Epithelial cell of proximal tubule (primary cell): Measurements from ENCODE around the gene PSME3. TPM values are rescaled to one million over a fixed set of nuclear protein-coding genes. Genes with fewer than 3 reads are reported as not detected.

ENCODE experiments used
- DNase-seq: peaks from one replicate; pipeline ENCODE4 v3.0.0-alpha.2; 2011; ENCODE audit warnings: low read depth
- H3K4me3 ChIP-seq: 2 replicates; pipeline ENCODE4 v1.5.1; 2011; ENCODE audit warnings: low read depth, mild to moderate bottlenecking, low read length
- total RNA-seq: library from RNA; depleted of rRNA; stranded (reverse); fragments of >200 nt; gene quantifications from 2 replicates; pipeline ENCODE4 v1.2.3, GENCODE V29; 2015
- TF ChIP-seq, protein P1 (sequence below): conservative IDR thresholded peaks from 2 replicates; pipeline ENCODE4 v1.5.1; 2012; ENCODE audit warnings: low read depth, mild to moderate bottlenecking, low read length

Gene PSME3
- total RNA-seq, 1 donor from 2014 or later = 126 TPM

GRCh38 chr17:42798383-42799380 lies 34.5 kb upstream of the PSME3 start, which contains the start of the genes CNTD1 and COA3:
Gene CNTD1, plus strand, starts transcription at chr17:42798861. Its CDS starts 207 bp downstream, at chr17:42799068.
Gene COA3, minus strand, starts transcription at chr17:42798704. Its CDS starts 23 bp downstream, at chr17:42798681.
- DNase-seq = no peak
- TF ChIP-seq, protein P1, sequence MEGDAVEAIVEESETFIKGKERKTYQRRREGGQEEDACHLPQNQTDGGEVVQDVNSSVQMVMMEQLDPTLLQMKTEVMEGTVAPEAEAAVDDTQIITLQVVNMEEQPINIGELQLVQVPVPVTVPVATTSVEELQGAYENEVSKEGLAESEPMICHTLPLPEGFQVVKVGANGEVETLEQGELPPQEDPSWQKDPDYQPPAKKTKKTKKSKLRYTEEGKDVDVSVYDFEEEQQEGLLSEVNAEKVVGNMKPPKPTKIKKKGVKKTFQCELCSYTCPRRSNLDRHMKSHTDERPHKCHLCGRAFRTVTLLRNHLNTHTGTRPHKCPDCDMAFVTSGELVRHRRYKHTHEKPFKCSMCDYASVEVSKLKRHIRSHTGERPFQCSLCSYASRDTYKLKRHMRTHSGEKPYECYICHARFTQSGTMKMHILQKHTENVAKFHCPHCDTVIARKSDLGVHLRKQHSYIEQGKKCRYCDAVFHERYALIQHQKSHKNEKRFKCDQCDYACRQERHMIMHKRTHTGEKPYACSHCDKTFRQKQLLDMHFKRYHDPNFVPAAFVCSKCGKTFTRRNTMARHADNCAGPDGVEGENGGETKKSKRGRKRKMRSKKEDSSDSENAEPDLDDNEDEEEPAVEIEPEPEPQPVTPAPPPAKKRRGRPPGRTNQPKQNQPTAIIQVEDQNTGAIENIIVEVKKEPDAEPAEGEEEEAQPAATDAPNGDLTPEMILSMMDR = no peak
- peak within 1 kb of the TSS; percentile 96 for H3K4me3 ChIP-seq

DNA sequence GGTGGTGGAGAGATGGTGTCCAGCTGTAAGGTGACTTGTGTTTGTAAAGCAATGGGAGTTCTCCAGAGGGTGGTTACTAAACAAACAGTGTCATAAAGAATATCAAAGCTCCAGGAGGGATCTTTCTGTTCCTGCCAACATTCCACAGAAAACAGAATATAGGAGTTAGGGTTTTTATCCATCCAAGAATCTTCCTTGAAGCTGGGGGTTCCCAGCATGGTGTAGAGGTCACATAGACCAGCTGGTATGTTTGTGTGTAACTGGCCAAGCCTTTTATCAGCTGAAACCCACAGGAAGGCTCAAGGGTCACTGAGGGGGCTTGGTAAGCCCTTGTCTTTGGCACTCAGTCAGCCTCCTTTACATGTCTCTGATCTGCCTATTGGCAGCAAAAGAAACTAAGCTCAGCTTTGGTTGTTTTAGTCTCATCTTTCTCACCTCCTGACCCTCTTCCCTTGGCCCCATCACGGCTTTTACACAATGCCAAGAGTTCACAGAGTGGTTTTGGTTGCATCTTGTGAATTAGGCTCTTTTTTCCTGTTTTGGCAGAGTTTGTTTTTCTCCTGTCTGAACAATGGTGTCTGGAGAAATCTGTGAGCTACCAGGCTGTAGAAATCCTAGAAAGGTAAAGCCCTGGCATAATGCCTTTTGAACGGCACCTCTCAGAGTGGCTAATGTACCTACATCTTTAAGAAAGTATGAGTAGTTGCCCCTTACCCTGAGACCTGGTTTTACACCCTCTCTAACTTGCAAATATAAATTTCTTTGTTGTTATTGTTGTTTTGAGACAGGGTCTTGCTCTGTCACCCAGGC lies 29.9 kb upstream of the PSME3 start:
- DNase-seq = no peak
- no peak overlapping the region for H3K4me3 ChIP-seq

DNA sequence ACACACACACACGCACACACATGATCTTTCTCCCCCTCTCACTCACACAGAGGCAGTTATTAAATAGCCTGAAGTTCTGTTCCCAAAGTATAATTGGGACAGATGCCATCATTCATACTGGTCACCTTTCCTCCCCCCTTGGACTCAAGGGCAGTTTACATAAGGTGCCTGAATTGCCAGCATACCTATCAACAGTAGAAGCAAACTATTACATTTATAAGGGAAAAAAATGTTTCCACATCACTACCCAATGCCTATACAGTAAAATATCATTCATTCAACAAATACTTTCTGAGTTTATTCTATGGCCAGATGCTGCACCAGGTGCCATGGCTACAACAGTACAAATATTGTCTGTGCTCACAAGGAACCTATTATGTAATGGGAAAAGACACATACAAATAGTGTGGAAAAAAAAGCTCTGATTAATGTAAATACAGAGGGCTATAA lies 28.3 kb upstream of the PSME3 start:
- TF ChIP-seq, protein P1 = no peak
- DNase-seq = no peak
- no peak overlapping the region for H3K4me3 ChIP-seq

More for the DNA sequence above, 29.9 kb upstream of the PSME3 start:
- TF ChIP-seq, protein P1 = no peak

GRCh38 chr17:42806249-42806648 lies 26.9 kb upstream of the PSME3 start:
- TF ChIP-seq, protein P1 = no peak
- no peak for DNase-seq
- no peak overlapping the region for H3K4me3 ChIP-seq

GRCh38 chr17:42809250-42809649 lies 23.9 kb upstream of the PSME3 start:
- TF ChIP-seq, protein P1 = no peak
- DNase-seq = no peak
- H3K4me3 ChIP-seq = no peak overlapping the region

DNA sequence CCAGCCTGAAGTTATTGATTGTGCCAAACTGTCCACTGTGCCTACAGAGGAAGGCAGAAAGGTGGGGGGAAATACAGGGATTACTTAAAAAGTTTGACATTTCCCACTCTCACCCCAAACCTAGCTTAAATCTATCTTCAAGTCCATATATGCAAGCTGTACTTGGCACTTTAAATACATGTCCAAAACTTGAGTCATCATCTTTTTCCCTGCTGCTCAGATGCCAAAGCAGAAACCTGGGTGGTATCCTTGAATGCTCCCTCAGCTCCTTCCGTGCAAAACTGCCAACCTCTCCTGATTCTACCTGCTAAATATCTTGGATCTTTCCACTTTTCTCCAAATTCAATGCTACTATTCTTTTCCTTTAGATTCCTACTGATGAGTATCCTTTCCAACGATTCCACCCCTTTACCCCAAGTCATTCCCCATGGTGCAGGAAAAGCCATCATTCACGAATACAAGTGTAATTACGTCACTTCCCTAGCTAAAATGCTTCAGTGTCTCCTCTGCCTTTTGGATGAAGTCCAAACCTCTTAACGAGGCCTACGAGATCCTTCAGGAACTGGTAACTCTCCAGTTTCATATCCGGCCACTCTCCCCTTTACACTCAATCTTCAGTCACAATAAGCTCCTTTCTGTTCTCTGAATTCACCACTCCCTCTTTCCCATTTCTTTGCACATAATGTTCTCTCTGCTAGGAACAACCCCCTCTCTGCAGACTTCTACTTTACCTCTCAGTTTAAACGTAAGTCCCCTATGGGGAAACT lies 18.4 kb upstream of the PSME3 start:
- no peak for DNase-seq
- H3K4me3 ChIP-seq = no peak overlapping the region
- TF ChIP-seq, protein P1 = no peak
